GM21528 (cell line): ENCODE results near the gene ROR2.

Source experiments
- ATAC-seq: cut with Tn5 transposase; IDR thresholded peaks from one replicate; pipeline ENCODE4 v1.9.1; 2021; ENCODE audit warnings: mild to moderate bottlenecking, moderate library complexity; ENCODE audit not compliant: unreplicated experiment, low FRiP score

The ROR2 gene

DNA sequence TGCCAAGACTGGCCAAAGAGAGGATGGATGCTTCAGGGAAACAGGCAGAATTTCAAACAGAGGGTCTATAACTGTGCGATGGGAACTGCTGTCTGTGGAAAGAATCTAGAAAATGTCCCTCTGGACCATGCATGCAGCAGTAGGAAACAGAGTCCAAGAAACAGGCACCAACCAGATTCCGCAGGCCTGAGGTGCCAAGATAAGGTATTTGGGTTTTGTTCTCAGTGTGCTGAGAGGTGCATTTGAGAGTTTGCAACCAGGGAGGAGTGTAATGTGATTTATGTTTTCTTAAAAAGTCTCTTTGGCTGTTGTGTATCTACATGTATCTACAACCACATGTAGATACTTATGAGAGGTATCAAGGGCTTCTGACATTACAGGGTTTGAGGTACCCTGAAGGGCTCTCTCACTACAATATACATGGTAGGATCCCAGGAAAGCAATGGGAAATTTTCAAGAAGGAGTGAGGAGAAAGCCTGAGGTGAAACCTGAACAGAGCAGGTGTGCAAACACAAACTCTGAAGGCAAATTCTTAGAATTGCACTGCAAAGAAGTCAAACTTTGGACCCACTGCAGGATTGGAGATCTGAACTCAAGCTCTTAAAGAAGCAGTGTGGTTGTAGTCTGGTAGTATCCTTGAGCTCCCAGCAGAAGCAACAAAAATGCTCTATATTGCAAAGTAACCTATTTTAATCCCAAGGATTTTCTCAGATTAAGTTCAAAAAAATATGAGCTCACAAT lies 343.6 kb downstream of the ROR2 start:
- no peak for ATAC-seq

DNA sequence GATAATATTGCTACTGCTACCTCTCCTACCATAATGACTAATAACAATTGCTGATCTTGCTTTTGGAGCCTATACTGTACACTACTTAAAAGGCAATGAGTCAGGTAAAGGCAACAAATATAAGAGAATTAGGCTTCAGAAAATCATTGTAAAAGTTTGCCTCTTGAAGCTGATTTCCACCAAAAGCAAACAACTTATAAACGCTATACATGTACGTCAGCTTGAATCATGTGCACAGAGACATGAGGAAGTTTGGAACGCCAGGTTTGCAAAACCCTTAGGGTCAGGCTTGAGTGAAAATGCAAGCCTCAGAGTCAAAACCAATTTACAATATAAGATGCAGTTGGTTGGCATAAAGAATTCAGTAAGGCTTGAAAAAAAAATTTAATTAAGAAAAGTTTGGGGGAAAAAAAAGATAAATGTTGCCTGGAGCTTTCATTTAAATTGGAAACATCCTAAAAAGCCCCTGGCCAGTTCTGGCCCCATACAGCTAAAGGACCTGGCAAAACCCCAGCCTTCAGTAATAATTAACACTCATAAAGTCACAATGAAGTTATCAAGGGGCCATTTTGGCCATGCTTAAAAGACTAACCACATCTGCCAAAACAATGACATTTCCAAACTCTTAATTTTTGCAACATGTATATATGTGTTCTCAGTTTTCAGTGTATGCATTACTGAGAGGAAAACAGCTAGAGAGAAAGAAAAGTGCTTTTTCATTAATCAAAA lies 345.4 kb downstream of the ROR2 start:
- ATAC-seq, result no peak

DNA sequence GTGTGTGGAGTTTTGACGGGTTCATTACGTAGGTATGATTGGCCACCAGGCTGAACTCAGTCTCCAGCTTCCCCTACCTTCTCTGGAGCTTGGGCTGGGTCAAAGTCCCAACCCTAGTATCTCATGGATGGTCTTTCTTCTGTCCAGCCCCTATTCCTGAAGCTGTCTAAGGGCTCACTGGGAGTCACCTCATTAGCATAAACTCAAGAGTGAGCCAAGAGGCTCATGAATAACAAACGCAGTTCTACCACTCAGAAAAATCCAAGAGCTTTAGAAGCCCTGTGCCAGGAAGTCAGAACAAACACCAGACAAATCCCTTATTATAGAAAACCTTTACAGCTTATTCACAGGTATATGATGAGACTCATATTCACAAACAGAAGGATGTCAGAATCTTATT lies 346.1 kb downstream of the ROR2 start:
- no peak for ATAC-seq

DNA sequence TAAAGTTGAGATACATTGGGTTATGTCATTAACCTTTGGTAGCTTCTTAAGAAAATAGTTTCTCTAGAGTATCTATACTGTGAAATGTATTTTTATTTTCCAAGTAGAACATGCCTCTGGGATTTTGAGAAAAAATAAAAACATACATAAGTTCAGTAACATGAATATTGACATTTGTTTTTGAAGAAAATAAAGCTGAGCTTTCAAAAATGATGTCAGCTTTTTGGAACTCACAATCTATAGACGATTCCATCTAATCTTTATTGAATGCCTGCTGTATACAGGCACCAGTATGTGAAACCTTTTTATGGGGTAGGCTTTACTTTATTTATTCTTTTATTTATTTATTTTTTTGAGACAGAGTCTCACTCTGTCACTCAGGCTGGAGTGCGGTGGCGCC lies 350.5 kb downstream of the ROR2 start:
- no peak for ATAC-seq

DNA sequence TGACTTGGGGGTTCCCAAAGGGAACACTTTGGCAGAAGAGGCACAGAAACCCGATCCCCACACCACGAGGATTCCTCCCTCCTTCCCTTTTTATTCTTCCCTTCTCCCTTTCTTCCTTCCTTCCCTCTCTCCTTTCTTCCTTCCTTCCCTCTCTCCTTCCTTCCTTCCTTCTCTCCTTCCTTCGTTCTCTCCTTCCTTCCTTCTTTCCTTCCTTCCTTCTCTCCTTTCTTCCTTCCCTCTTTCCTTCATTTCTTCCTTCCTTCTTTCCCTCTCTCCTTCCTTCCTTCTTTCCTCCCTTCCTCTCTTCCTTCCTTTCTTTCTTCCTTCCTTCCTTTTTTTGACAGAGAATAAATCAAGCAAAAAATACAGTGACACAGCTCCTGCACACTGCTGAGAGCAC lies 358.4 kb downstream of the ROR2 start:
- ATAC-seq, result no peak

DNA sequence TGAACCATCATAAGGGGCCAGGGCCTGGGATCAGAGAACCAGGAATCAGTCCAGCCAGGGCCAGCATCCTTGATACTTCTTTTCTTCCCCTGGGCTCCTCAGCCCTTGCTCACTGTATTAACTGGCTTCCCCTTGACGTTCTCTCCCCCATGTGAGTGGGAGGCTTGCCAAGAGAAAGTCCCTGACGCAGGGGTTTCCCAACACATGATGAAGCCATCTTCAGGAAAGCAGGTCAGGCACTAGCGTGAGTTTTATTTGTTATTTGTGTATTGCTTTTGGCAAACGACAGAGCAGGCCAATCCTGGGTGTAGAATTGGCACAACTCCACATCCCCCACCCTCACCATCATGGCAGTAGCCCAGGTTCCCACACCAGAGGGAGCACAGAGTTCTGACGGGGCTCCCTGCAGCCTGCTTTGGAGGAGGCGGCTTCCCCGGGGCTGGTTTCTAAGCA lies 360.9 kb downstream of the ROR2 start:
- ATAC-seq, result no peak

DNA sequence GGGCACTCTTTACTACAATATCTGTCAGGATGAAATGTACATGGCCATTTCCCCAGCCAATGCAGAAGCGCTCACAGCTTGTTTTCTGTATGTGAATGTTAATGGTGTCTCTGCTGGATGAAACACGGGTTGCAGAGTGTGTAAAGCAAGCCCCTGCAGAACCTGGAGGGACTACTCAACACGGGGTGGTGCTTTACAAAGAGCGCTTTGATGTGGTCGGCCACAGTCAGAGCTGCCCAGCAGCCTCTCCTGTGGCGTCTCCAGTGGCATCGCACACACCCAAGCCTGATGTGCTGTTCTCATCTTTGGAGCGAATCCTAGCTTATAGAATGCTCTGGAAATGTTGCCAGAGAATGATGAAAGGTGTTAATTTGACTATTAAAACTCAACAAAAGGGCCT lies 363.7 kb downstream of the ROR2 start:
- no peak for ATAC-seq

DNA sequence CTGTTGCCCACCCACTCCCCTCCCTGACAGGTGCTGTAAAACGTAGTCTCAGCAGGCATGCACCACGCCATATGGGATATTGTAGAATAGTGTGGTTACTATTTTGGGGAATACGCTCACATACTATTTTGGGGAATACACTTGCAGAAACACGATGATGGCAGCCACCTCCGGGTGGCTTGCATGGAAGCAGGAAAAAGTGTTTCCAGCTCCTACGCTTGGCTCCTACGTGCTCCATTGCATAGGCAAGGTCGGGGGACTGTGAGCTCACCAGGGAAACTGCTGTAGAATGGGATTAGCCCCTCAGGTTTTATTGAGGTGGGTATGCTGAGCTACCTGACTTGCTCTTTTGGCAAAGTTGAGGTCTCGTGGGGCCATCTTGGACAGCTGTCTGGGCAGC lies 366.1 kb downstream of the ROR2 start:
- ATAC-seq, result no peak

DNA sequence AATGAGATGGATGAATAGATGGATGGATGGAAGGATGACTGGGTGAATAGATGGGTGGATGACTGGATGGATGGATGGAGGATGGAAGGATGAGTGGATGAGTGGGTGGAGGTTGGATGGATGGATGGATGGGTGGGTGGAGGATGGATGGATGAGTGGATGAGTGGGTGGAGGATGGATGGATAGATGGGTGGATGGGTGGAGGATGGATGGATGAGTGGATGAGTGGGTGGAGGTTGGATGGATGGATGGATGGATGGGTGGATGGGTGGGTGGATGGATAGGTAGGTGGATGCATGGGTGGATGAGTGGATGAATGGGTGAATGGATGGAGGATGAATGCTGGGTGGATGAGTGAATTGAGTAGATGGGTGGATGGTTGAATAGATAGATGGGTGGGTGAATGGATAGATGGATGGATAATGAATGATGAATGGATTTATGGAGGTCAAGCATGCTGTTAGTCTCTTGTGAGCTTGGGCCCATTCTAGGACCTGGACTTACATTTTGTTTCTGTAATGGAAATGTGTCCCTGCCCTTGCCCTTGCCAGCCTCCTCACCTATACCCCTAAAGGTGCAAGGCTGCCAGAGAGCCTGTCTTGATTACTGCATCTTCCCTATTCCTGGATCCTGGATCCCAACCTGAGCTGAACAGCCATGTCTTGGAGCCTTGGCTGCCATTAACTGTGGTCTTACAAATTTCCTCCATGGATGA lies 366.7 kb downstream of the ROR2 start:
- no peak for ATAC-seq

DNA sequence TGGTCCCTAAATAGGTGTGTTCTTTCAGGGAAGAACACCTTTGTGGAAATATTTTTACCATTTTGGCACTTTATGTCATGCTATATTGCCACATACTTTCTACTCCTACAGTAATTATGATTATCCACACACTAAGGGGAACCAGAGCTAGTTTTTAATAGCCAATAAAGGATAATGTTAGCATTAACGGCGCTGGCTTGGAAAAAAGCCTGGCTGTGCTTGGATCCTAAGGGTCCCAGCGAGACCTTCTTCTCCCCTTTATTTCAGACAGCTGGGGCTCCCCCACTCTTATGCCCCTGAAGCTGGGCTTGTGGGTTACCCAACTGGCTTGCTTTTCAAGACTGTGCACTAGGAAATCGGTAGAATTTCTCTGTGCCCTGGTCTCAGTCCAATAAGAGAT lies 367.8 kb downstream of the ROR2 start:
- no peak for ATAC-seq

DNA sequence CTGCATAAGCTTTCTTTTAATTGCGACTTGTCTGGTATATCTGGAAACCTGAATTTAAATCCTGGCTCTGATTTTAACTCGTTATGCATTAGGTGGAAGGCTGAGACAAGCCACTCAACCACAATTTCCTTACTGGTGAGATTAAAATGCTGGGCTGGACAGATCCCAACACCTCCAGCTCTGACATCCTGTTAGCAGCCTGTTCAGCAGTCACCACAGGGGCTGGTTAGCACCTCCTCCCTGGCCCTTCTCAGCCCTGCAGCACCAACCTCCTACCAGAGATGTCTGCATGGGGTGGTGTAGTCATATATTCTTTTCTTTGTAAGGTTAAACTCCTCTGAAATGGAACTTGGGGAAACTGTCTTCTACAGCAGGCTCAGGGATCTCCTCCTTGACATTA lies 369.9 kb downstream of the ROR2 start:
- no peak for ATAC-seq

DNA sequence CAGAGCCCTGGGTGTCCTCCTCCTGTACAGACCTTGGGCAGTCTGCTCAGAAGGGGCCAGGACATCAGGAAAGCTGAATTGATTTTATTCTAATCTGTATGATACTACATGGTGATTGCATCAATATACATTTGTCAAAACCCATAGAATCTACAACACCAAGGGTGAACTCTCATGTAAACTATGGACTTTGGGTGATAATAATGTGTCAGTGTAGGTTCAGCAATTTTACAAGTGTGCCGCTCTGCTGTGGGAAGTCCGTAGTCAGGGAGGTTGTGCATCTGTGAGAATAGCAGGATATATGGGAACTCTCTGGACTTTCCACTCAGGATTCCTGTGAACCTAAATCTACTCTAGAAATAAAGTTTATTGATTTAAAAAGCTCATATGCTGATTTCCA lies 371.1 kb downstream of the ROR2 start:
- no peak for ATAC-seq

DNA sequence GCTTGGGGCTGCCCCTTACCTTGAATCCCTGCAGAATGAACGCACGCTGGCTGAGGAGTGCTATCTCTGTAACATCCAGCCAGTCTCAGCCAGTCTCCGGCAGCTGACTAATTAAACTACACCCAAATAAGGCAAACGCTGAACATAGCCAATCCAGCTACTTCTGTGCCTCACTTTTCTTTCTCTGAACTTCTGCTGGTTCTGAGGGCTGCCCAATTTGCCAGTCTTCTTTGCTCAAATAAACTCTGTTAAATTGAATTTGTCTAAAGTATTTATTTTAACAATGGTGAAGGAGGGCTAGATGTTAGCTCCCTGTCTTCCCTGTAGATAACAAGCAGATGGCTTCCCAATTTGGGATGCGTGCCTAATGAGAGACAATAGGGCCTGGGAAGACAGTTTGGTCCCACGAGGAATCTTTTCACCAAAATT lies 372.4 kb downstream of the ROR2 start:
- no peak for ATAC-seq

DNA sequence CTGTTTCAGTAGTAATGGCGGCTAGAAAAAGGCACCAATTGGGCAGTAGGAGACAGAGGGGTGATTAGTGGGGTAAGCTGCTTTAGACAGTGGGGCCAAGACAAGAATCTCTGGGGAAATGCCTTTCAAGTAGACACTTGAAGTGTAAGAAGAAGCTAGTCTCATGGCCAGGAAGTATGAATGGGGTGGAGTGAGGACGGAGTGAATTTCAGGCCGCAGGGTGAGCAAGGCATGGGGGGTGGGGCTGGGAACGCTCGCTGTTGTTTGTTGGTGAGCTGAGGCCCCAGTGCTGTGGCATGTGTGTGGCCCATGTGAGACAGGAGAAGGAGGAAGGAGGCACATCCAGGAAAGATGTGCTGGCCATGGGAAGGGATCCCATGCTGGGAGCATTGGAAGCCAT lies 377.2 kb downstream of the ROR2 start:
- no peak for ATAC-seq

DNA sequence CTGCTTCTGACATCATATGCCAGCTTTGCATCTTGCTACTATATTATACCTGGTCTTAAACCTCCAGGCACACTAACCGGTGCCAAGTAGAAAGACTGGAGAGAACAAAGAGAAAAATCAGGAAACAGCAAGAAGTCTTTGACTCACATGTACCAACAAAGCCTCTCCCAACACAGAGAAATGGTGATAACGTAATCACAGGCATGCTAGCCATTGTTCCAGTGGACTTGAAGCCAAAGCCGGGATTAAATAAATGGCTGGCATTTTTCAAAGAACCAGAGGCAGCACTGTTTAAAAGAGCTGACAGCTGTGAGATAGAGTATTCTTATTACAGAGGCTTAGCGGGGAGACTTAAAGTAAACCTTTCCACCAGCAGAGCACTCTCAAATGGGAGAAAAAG lies 378.0 kb downstream of the ROR2 start:
- ATAC-seq, result no peak

DNA sequence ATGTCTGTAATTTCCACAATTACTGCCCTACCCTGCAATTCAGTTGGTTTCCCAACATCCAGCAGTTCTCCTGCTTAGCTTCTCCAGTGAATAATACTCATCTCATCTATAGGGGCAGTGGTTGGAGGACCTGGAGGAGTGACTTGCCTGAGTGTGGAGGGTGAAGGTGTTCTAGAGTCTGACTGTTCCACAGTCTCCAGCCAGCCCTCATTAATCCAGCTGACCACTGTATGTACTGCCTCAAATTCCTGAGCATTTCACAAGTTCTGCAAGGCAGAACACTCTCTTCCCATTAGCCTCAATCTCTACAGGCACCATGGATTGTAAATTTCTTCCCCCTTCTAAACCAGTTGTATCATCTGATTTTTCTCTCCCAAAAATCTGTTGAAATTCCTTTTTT lies 379.0 kb downstream of the ROR2 start:
- no peak for ATAC-seq

DNA sequence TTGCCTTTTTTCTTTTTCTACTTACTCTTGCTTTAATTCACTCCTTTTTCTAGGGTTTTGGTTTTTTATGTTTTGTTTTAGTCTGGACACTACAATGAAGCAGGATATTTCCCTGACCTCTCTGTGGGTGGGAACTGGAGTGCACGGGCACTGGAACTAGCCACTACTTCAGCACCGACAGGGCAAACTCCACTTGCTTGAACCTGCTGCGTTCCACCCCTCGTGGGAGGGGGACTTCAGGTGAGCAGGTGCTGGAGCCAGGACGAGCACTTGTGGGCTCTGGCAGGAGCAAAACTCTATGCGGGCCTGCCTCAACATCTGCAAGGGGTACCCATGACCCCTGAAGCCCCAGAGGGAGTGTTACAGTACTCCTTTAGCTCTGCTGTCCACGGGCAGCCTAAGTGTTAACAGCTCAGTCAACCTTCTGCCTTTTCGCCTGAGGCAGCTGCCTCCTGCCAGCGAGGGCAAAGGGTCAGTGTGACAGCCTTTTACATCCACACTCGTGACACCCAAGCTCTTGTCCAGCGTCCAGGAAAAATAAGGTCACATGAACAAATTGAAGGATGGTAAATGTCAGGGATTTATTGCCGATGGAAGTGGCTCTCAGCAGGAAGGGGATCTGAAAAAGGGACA lies 382.3 kb downstream of the ROR2 start:
- no peak for ATAC-seq

DNA sequence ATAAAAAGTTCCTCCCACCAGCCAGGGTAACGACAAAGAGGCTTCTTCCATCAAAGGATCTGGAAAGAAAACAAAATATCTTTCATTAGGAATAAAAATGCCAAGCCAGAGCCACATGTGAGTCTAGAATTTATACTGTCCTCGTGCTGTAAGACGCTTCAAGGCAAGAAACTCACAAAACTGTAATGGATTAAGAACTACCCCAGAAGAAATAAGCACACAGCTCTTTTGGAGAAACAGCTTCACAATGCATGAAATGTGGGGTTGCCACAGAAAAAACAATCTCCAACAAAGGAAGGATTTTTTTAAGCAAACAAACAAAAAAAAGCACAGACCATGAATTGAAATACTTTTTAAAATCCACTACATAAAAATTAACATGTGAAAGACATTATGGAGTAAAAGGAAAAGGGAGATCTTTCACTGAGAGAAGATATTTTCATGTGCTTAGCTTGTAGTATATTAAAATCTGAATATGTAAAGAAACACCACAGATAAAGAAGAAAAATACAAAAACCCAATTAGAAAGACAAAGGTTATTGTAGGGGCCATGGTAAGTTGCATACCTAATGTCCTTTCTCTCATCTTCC lies 385.9 kb downstream of the ROR2 start:
- ATAC-seq, result no peak

DNA sequence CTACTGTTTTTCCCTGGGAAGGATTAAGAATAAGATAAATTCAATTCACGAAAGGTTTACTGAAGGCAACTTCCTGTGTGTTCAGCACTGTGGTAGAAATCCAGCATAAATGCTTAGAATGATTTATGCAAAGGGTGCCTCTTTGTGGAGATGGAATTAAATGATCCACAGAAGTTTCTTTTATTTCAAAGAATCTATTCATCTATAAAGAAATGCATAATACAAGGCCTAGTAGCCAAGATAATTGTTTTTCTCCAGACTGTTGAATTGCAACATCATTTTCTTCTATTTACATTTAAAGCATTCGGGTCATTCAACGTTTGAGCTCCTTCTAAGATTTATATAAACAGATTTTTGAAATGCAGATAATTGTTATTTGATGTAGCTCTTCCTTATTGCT lies 387.6 kb downstream of the ROR2 start:
- no peak for ATAC-seq

DNA sequence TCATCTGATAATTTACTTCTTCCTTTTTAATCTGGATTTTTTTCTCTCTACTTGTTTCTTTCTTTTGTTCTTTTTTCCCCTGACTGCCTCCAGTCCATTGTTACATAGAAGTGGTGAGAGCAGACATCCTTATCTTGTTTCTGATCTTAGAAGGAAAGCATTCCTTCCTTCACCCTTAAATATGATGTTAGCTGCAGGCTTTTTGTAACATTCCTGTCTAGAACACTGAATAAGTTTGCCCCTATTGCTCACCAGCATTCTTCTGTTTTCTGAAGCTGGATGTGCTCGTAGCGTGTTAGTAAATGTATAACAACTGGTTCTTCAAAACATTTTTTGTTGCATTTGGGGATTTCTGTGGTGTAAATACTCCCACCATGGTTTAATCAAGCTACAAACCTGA lies 389.7 kb downstream of the ROR2 start:
- ATAC-seq, result no peak

DNA sequence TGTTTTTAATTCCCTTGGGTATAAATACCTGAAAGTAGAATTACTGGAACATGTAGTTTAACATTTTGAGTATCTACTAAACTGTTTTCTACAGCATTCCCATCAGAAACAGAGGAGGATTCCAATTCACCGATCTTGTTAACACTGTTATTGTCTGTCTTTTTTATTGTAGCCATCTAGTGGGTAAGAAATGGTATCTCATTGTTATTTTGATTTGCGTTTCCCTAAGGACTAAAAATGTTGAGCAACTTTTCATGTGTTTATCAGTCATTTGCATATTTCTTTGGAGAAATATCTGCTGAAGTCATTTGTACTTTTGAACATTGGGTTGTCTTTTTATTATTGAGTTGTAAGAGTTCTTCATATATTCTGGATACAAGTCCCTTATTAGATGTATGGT lies 391.1 kb downstream of the ROR2 start:
- ATAC-seq, result no peak
